ENCODE results near the gene CACNB2. TPM values are rescaled to one million over a fixed set of nuclear protein-coding genes. Genes with fewer than 3 reads are reported as not detected.

The CACNB2 gene
- total RNA-seq, 4 donors from 2014 or later = 60.3 to 158 (median 89.1) TPM

- Histone ChIP-seq H3K4me3 (no peak overlapping the region), H3K4me1 (peaks cover 0 to 25% (median 2%) of the 10 kb centered on the region in 3 donors), H3K36me3 (no peaks in the 10 kb centered on the region), H3K9me3 (no peaks in the 10 kb centered on the region), H3K27me3 (no peaks in the 10 kb centered on the region), H3K27ac (no peak overlapping the region)
- ATAC-seq = no peak
- TF ChIP-seq POLR2A (IDR thresholded peaks at IDR 0.05) (no peak), EP300 (IDR thresholded peaks at IDR 0.05) (no peak), POLR2AphosphoS5 (IDR thresholded peaks at IDR 0.05) (no peak), CTCF (IDR thresholded peaks at IDR 0.05) (no peak)
- WGBS, 2 donors (ENCODE audit: low coverage in 1 of 2) = 89 to 90% methylated on average over 3 to 5 of the region's 9 CpGs
These were observed 158.0 kb downstream of the CACNB2 start for GRCh38 chr10:18298256-18298655.

- TF ChIP-seq CTCF (IDR thresholded peaks at IDR 0.05) (no peak), POLR2A (IDR thresholded peaks at IDR 0.05) (no peak)
- H3K9me3 ChIP-seq = no peaks in the 10 kb centered on the region
- H3K27me3 ChIP-seq = no peaks in the 10 kb centered on the region
- H3K4me1 ChIP-seq = peaks cover 0 to 50% (median 3%) of the 10 kb centered on the region in 3 donors
- ATAC-seq = no peak
- no peaks in the 10 kb centered on the region for H3K36me3 ChIP-seq
- H3K4me3 ChIP-seq = no peak overlapping the region
- WGBS, 2 donors (ENCODE audit: low coverage in 1 of 2) = 53 to 68% methylated on average over 10 to 12 of the region's 12 CpGs
- peak overlapping the region in 3 of 4 donors; percentile 34 to 54 (median 39) for H3K27ac ChIP-seq
These were observed 163.9 kb downstream of the CACNB2 start for GRCh38 chr10:18303851-18304801.

DNA sequence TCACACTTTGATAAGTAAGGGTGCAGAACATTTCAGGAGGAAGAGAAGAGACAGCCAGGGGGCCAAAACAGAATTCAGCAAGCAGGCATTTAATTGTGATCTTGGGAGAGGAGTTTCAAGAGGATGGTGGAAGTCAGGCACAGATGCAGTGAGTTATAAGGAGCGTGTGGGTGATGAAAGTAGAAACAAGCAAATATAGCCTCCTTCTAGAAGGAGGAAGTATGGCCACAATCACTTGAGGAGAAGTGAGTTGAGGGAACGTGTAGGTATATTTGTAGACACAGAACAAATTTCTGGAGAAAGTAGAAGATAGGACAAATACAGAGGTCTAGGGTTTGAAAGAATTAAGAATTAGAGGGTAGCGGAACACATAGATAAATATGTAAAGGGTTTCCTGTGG is 165.8 kb downstream of the CACNB2 start:
- Histone ChIP-seq H3K27me3 (no peaks in the 10 kb centered on the region), H3K36me3 (no peaks in the 10 kb centered on the region), H3K27ac (peak overlapping the region in 3 of 4 donors; percentile 42 to 84 (median 83)), H3K4me3 (no peak overlapping the region), H3K9me3 (no peaks in the 10 kb centered on the region), H3K4me1 (peaks cover 0 to 57% (median 3%) of the 10 kb centered on the region in 3 donors)
- WGBS, 2 donors (ENCODE audit: low coverage in 1 of 2) = 76 to 88% methylated on average over 1 to 3 of the region's 3 CpGs
- TF ChIP-seq EP300 (IDR thresholded peaks at IDR 0.05) (no peak), CTCF (IDR thresholded peaks at IDR 0.05) (no peak), POLR2AphosphoS5 (IDR thresholded peaks at IDR 0.05) (no peak), POLR2A (IDR thresholded peaks at IDR 0.05) (no peak)
- no peak for ATAC-seq

GRCh38 chr10:18308600-18308999 is 168.4 kb downstream of the CACNB2 start:
- peak; percentile 59 for ATAC-seq
- Histone ChIP-seq H3K4me3 (no peak overlapping the region), H3K27me3 (no peaks in the 10 kb centered on the region), H3K27ac (peak overlapping the region in 3 of 4 donors; percentile 76 to 84 (median 83)), H3K4me1 (peaks cover 4 to 70% (median 12%) of the 10 kb centered on the region in 3 donors), H3K36me3 (no peaks in the 10 kb centered on the region), H3K9me3 (no peaks in the 10 kb centered on the region)
- TF ChIP-seq POLR2AphosphoS5 (IDR thresholded peaks at IDR 0.05) = peak; percentile 72
- no peak for TF ChIP-seq EP300 (IDR thresholded peaks at IDR 0.05)
- TF ChIP-seq POLR2A (IDR thresholded peaks at IDR 0.05) = no peak
- 10 to 40% methylated on average over 2 to 3 of the region's 3 CpGs for WGBS, 2 donors (ENCODE audit: low coverage in 1 of 2)

- Histone ChIP-seq H3K9me3 (no peaks in the 10 kb centered on the region), H3K4me3 (no peak overlapping the region), H3K27me3 (no peaks in the 10 kb centered on the region), H3K27ac (peak overlapping the region in 2 of 4 donors; percentile 83 to 84), H3K36me3 (no peaks in the 10 kb centered on the region), H3K4me1 (peaks cover 4 to 77% (median 12%) of the 10 kb centered on the region in 3 donors)
- TF ChIP-seq CTCF (IDR thresholded peaks at IDR 0.05) = no peak
- no peak for TF ChIP-seq POLR2AphosphoS5 (IDR thresholded peaks at IDR 0.05)
- TF ChIP-seq EP300 (IDR thresholded peaks at IDR 0.05) = no peak
- no peak for TF ChIP-seq POLR2A (IDR thresholded peaks at IDR 0.05)
- WGBS, 2 donors (ENCODE audit: low coverage in 1 of 2) = 97 to 100% methylated on average over 2 of the region's 2 CpGs
- no peak for ATAC-seq
These were observed 170.5 kb downstream of the CACNB2 start for GRCh38 chr10:18310761-18311160.

Data from gastroesophageal sphincter (tissue), 4 donors.